SK-N-DZ (cell line): ENCODE results near the gene RTN4RL2.

Experiments
- DNase-seq: peaks from one replicate; pipeline ENCODE4 v3.0.0-alpha.2; 2015; ENCODE audit warnings: low spot score

The RTN4RL2 gene

DNA sequence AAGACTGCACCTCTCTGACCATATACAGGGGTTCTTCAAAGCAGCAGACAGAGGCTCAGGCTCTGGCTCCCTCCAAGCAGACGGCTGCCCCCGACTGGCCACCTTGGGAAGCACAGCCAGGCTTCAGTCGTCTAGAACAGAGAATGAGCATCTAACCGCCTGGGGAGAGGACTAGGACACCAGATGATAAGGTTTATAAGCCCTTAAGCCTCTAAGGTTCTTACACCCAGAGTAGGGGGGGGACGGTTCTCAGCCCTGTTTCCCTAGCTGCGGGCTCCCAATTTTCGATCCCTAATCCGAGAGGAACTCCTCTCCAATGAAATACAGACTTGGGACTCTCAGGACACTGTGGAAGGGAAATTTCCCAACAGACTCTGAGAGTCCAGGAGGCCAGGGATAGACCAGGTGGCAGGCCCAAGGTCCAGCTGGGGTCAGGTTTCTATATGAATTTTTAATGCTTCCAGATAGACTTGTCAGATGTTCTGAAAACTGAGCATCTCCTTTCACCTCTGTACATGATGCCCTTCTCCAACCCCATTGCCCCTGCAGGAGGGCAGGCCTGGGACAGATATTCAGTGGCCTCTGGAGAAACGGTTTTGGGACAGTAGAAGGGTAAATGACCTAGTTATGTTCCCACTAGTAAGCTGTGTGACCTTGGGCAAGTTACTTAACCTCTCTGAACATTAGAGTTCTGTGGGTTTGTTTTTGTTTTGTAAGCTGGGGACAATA lies 20.2 kb downstream of the RTN4RL2 start:
- DNase-seq = peak; percentile 85

DNA sequence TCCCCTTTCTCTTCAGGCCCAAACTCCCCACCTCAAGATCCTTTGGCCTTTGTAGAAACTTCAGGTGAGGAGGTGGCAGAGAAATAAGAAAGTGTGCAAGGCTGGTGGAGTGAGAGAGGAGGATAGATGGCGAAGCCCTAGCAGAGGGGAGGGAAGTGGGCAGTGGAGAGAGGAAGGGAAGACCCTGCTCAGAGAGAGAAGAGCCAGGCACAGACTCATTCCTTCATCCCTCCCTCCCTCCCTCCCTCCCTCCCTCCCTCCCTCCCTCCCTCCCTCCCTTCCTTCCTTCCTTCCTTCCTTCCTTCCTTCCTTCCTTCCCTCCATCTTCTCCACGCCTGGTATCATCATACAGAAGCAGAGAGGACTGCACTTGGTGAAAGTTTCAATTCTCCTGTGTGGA lies 21.0 kb downstream of the RTN4RL2 start:
- no peak for DNase-seq

- DNase-seq = no peak
Measured at GRCh38 chr11:57481915-57482781, 21.8 kb downstream of the RTN4RL2 start.

DNA sequence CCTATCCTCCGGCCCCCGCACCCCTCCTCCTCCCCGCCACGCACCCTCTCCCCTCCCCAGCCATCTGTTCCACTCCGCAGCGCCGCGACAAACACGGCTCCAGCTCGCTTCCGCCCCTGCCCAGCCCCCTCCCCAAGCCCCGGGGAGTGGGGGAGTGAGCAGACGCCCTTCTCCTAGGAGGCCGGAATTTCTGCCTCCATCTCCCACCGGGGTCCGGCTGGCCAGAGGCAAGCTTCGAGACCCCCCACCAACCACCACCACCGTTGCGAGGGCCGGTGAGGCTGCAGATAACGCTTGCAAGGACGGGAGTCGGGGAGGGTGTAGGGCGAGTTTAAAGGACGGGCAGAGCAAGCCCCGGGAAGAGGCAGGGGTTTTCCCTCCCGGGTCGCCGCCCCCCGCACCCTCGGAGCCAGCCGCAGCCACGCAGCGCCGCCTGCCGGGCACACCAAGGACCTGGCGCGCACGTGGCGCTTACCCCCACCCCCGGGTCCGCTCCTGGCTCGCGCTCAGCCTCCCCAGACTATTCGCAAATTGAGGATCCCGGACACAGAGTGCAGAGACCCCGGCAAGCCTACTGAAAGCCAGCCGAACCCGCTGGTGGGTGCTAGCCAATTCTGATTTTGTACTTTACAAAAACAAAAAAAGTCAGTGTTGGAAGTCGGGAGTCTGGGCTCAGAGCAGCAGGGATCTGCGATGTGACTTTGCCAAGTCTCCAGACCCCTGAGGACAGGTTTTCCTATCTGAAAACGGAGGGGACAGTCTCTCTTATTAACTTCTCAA lies 22.6 kb downstream of the RTN4RL2 start:
- DNase-seq = peak; percentile 82

DNA sequence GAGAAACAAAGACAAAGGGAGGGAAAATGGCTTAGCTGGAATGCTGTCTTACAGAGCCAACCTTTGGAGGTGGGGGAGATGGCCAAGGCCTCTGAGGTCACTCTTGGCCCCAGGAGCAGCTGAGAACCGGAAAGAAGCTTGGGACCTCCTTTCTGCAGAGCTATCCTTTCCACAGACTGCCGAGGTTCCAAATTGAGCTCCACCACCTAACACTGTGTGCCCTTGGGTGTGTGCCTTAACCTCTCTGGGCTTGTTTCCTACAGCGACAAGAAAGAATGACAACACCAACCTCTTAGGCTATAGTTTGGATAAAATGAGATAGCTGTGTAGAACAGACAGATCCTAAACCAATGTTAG lies 23.2 kb downstream of the RTN4RL2 start:
- no peak for DNase-seq

DNA sequence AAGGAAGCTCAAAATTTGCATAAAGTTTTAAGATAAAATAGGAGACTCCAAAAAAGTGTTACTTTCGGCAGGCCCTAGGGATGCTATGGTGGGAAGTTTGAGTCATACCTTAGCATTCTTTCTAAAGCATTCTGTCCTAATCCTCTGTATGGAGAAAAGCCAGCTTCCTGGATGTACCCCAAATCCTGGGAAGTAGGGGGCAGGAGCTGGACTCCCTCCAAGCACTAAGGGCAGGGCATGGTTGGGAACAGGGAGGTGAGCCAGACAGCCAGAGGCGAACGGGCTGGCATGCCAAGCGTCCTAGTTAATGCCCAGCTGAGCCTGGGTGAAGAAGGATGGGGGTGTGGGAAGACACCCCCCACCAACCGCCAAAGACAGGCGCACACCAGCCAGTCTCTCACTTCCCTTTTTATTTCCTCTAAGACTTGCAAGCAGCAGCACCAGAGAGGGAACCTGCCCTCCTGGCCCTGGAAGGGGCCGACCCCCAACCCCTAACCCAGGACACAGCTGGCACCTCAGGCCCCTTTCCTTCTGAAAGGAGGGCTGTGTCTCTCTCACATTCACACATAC lies 23.9 kb downstream of the RTN4RL2 start:
- no peak for DNase-seq

DNA sequence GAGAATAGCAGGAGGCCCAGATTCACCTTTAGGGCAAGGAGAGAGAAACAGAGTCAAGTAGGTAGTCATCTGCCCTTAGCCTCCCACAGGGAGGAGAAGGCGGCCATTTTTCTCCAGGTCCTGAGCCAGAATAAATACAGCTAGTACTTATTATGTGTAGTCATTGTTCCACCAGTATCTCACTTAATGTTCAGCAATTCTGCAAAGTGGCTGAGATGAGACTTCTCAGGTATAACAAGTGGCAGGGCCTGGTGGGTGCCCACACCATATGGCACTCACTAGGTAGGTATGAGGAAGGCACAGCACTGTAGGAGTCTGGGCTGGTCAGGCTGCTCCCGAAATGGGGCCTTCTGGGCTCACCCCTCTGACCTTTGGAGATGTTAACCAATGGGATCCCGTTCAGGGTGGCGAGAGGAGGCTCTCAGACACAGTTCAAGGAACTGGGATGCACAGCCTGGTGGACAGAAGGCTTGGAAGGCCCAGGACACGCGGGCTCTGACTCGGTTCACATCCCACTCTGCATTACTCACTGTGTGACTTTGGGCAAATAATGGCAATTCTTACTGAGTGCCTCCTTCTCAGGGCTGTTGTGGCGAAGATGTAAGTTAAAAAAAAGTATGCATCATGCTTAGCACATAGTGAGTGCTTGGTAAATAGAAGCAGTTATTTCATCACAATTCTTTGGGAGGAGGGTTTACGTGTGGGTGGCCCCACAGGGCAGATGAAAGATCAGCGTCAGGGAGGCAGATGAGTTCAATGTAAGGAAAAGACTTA lies 25.1 kb downstream of the RTN4RL2 start:
- DNase-seq = no peak

DNA sequence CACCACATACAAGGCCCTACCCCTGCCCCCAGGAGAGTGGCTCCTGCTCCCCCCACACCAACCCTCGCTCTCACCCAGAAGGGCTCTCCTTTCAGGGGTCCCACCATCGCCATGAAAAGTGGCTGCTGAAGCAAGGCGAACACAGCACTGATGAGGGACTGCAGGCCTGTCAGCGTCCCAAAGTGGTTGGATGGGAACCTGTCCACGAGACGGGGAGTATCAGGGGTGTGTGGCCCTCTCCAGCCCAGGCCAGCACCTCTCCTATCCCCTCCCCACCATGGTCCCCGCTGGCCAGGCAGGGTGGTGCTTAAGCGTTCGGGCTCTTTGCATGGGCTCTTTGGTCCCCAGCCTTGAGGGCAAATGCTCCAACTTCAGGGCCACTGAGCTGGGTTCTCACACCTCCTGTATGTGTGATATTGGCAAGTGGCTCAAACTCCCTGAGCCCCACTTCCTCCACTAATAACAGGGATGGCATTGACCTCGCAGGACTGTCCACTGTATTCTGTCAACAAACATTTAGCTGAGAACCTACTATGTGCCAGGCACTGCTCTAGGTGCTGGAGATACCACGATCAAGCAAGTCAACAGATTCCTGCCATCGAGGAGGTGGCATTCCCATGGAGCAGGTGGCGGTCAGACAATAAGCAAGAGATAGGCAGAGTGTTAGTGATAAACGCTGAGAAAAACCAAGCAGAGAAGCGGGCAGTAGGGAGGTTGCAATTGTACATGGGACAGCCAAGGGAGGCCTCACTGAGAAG lies 26.9 kb downstream of the RTN4RL2 start:
- no peak for DNase-seq

GRCh38 chr11:57487920-57488659 lies 27.8 kb downstream of the RTN4RL2 start:
- no peak for DNase-seq

DNA sequence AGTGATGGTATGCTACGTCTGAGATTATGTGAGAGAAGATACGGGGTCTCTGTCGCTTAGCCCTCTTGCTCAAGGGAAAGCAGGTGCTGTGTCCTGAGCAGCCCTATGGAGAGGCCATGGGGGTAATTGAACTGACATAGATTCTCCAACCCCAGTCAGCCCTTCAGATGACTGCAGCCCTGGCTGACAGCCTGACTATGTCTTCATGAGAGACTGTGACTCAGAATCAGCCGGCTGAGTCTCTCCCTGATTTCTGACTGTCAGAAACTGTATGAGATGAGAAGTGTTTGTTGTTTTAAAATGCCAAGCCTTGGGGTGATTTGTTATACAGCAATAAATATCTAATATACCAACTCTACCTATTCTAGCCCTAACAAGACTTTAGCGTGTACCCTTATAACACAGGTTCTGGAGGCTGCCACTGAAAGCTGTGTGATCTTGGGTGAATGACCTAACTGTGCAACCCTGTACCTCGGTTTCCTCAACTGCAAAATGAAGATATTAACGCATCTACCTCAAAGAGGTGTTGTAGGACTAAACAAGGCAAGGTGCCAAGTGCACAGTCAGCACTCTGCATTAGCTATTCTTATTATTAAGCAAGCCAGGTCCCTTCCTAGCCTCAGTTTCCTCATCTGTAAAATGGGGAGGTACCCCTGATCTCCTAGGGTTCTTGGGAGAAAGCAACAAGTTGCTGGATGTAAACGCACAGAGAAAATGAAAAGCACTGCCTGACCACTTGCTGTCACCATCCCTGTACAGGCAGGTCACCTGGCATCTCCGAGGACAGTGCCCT lies 30.3 kb downstream of the RTN4RL2 start:
- no peak for DNase-seq

DNA sequence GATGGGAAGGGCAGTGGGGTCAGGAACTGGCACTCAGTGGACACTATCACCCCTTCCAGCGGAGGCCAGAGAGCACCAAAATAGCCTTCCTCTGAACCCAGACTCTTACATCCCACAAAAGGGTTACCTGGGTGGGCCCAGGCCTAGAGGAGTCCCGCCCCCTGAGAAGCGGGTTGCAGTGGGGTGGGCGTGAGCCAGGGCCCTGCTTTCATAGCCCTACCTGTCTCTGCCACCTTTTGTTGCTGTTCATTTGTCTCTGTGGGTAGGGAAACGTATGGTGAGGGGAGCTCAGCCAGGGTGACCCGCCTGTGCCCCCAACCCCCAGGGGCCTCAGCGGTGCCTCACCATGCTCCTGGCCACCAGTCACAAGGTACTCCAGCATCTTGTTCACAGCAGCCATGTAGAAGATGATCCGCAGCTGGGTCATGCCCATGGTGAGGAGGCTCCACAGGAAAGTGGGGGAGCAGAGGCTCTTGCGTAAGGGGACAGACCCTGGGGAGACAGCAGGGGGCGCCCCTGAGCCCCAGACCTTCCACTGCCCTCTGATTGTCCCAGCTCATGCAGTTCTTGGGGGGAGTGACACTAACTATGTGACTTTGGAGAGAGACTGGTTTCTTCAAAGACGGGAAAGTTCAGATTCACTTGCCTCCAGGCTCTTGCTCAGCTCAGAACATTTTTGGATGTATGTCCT lies 31.2 kb downstream of the RTN4RL2 start:
- peak; percentile 43 for DNase-seq

DNA sequence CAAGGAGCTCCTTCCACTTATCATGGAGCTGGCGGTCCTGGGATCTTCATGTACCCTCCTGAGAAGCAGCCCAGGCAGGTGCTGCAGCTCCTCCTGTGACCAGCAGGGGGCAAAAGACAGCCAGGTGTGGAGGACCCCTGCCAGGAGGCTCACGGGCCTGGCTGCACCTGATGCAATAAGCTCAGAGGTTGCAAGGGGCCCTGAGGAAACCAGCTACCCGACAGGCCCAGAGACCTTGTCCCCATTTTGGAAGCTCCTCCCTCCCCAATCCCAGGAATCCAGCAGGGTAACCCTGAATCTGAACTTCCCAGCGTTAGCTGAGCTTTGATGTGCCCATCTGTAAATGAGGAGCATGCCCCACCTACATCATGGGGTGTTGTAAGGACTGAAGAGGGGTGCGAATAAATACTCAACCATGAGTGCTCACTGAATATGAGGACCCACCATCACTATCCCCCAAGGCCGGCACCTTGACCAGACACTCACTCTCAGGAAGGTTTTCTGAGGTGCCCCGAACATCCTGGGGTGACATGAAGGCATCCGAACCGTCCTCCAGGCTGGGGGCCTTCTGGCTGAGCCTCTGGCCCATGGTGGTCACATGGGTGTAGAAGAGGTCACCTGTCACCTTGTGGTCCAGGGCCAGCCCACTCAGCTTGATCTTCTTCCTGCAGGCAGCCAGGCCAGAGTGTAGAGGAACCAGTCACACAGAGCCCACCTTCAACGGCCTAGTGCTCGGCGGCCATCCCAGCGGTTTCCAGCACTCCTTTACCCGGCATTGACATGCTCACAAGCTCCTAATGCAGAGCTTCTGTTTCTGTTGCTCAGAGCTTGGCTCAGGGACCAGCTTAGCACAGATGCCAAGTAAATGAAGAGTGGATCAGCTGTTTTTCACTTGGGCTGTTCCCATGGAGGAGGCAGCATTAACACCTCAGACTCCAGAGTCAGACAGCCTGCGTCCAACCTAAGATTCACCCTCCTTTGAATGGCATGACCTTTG lies 33.5 kb downstream of the RTN4RL2 start:
- peak; percentile 67 for DNase-seq

DNA sequence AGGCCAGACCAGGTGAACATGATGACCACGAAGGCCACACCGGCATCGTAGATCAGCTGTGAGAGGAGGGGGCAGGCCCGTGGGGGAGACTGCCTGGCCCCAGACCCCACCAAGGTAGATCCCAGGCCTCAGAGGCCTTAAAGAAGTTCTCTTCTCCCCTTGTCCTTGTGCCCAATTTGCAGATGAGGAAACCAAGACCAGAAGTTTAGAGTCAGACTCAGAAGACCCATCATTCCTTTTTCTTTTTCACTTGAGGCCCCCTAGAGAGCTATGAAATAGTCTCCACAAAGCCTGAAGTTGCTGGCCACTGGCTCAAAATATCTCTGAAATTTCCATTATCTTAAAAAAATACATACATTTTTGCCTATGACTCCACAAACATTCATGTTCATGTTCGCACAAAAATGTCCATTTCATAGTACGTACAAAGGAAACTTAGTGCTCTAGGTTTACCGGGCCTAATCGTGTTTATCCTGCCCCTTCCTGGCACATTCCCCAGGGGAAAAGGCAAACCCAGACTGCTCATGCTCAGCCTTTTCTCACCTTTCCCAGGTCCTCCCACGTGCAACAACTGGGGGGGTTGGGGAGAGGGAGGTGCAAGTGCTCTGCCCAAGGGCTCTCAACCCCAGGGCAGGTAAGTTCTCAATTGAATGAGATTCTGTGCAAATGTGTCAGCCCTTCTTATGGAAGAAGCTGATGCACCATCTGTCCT lies 35.9 kb downstream of the RTN4RL2 start:
- DNase-seq = no peak

GRCh38 chr11:57497303-57498247 lies 37.2 kb downstream of the RTN4RL2 start:
- DNase-seq = no peak

DNA sequence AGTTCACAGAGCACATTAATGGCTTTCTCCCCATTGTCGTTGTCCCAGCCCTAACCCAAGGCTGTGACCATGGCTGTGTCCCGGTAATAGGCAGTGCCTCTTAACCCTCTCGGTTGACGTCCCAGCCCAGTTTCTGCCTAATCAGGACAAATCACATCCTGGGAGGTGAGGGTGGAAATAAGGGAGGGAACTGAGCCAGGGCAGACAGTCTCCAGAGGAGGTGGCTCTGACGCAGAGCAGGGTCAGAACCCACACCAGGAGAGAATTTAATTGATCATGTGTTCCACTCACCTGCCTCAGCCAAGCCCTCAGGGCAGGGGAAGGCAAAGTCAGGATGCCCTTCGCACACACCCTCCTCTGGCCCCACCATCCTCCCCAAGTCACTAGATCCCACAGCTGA lies 38.2 kb downstream of the RTN4RL2 start:
- DNase-seq = no peak
